WTC11 (cell line): Measurements from ENCODE around the gene KCNK3. TPM values are rescaled to one million over a fixed set of nuclear protein-coding genes. Genes with fewer than 3 reads are reported as not detected.

Experiments used
- ATAC-seq: fragments of 200-7000 bp; cut with Tn5 transposase; 2 replicates; pipeline ENCODE4 v1.10.0; 2021; ENCODE audit warnings: mild to moderate bottlenecking, moderate library complexity
- CTCF ChIA-PET: fragments of 300-600 bp; sonication (Branson Sonifier 250); formaldehyde crosslinking; loops from one replicate; lab custom pipeline; 2021; ENCODE audit warnings: antibody characterized with exemption; lab: Charles Lee
- POLR2A ChIA-PET: fragments of 350-600 bp; sonication (Branson Sonifier 250); formaldehyde crosslinking; loops from one replicate; lab custom pipeline; 2021; ENCODE audit warnings: antibody characterized with exemption; lab: Charles Lee
- DNase-seq: peaks from one replicate; pipeline ENCODE4 v3.0.0; 2021; ENCODE audit warnings: low spot score
- H3K27ac Mint-ChIP-seq: 2 replicates; pipeline ENCODE4 v1.8.0; 2021; ENCODE audit warnings: mixed read lengths
- H3K27me3 Mint-ChIP-seq: 2 replicates; pipeline ENCODE4 v1.8.0; 2021; ENCODE audit warnings: low read depth, mild to moderate bottlenecking, moderate library complexity, mixed read lengths
- H3K36me3 Mint-ChIP-seq: 2 replicates; pipeline ENCODE4 v1.8.0; 2021; ENCODE audit warnings: mixed read lengths
- H3K4me1 Mint-ChIP-seq: 2 replicates; pipeline ENCODE4 v1.8.0; 2022; ENCODE audit warnings: mixed read lengths
- H3K4me3 Mint-ChIP-seq: 2 replicates; pipeline ENCODE4 v1.8.0; 2021; ENCODE audit warnings: mild to moderate bottlenecking, moderate library complexity, mixed read lengths
- H3K9me3 Mint-ChIP-seq: 2 replicates; pipeline ENCODE4 v1.8.0; 2021; ENCODE audit warnings: mixed read lengths
- CREM ChIP-seq: sonication (generic); formaldehyde crosslinking; IDR thresholded peaks from 2 replicates; pipeline ENCODE4 v1.8.1; 2022; ENCODE audit warnings: mild to moderate bottlenecking, missing genetic modification reagents, moderate library complexity
- ELF4 ChIP-seq: sonication (generic); formaldehyde crosslinking; IDR thresholded peaks from 2 replicates; pipeline ENCODE4 v1.8.1; 2022; ENCODE audit warnings: low read depth, mild to moderate bottlenecking, moderate library complexity, missing genetic modification reagents
- ETV6 ChIP-seq: sonication (generic); formaldehyde crosslinking; IDR thresholded peaks from 2 replicates; pipeline ENCODE4 v1.8.1; 2022; ENCODE audit warnings: mild to moderate bottlenecking, missing genetic modification reagents
- FOXJ3 ChIP-seq: sonication (generic); formaldehyde crosslinking; IDR thresholded peaks from 2 replicates; pipeline ENCODE4 v1.9.0; 2021; ENCODE audit warnings: missing genetic modification reagents, mild to moderate bottlenecking, borderline replicate concordance
- GTF2I ChIP-seq: fragments of 250-450 bp; sonication (Bioruptor Pico); conservative IDR thresholded peaks from 2 replicates; pipeline ENCODE4 v1.4.0; 2021; ENCODE audit warnings: mild to moderate bottlenecking
- IRF2 ChIP-seq: sonication (generic); formaldehyde crosslinking; IDR thresholded peaks from 2 replicates; pipeline ENCODE4 v1.8.0; 2022; ENCODE audit warnings: low read depth, missing genetic modification reagents, borderline replicate concordance
- MYBL2 ChIP-seq: sonication (generic); formaldehyde crosslinking; IDR thresholded peaks from 2 replicates; pipeline ENCODE4 v1.8.1; 2023; ENCODE audit warnings: mild to moderate bottlenecking, moderate library complexity, missing genetic modification reagents
- TCF7 ChIP-seq: sonication (generic); formaldehyde crosslinking; IDR thresholded peaks from 2 replicates; pipeline ENCODE4 v1.8.0; 2022; ENCODE audit warnings: mild to moderate bottlenecking, low read depth, missing genetic modification reagents, moderate library complexity
- TEAD1 ChIP-seq: sonication (generic); formaldehyde crosslinking; IDR thresholded peaks from 2 replicates; pipeline ENCODE4 v1.8.0; 2022; ENCODE audit warnings: mild to moderate bottlenecking, missing genetic modification reagents
- USF1 ChIP-seq: sonication (generic); formaldehyde crosslinking; IDR thresholded peaks from 2 replicates; pipeline ENCODE4 v1.8.0; 2022; ENCODE audit warnings: mild to moderate bottlenecking, missing genetic modification reagents
- USF2 ChIP-seq: sonication (generic); formaldehyde crosslinking; IDR thresholded peaks from 2 replicates; pipeline ENCODE4 v1.8.1; 2023; ENCODE audit warnings: mild to moderate bottlenecking, missing genetic modification reagents, moderate library complexity
- ZNF121 ChIP-seq: sonication (generic); formaldehyde crosslinking; IDR thresholded peaks from 2 replicates; pipeline ENCODE4 v1.8.0; 2023; ENCODE audit warnings: missing genetic modification reagents
- ZNF232 ChIP-seq: sonication (generic); formaldehyde crosslinking; IDR thresholded peaks from 2 replicates; pipeline ENCODE4 v1.8.0; 2022; ENCODE audit warnings: mild to moderate bottlenecking, missing genetic modification reagents
- ZNF263 ChIP-seq: sonication (generic); formaldehyde crosslinking; IDR thresholded peaks from 2 replicates; pipeline ENCODE4 v1.8.1; 2022; ENCODE audit warnings: low read depth, mild to moderate bottlenecking, moderate library complexity, missing genetic modification reagents
- ZNF416 ChIP-seq: fragments of 250-450 bp; sonication (Bioruptor Pico); IDR thresholded peaks from 2 replicates; pipeline ENCODE4 v1.9.0; 2021; ENCODE audit warnings: mild to moderate bottlenecking, inconsistent platforms
- ZNF671 ChIP-seq: fragments of 250-450 bp; sonication (Bioruptor Pico); IDR thresholded peaks from 2 replicates; pipeline ENCODE4 v1.8.0; 2021; ENCODE audit warnings: mild to moderate bottlenecking
- total RNA-seq: library from RNA; stranded (reverse); gene quantifications from 3 replicates; pipeline ENCODE4 v1.2.3, GENCODE V29; 2021
- TF ChIP-seq, protein P1 (sequence below): sonication (generic); formaldehyde crosslinking; IDR thresholded peaks from 2 replicates; pipeline ENCODE4 v1.8.1; 2023; ENCODE audit warnings: mild to moderate bottlenecking, missing genetic modification reagents
- TF ChIP-seq, protein P2 (sequence below): sonication (generic); formaldehyde crosslinking; IDR thresholded peaks from 2 replicates; pipeline ENCODE4 v1.8.0; 2023; ENCODE audit warnings: mild to moderate bottlenecking, missing genetic modification reagents
- TF ChIP-seq, protein P3 (sequence below): sonication (generic); formaldehyde crosslinking; IDR thresholded peaks from 2 replicates; pipeline ENCODE4 v1.8.1; 2023; ENCODE audit warnings: mild to moderate bottlenecking, missing genetic modification reagents, moderate library complexity

KCNK3 gene
- total RNA-seq, 1 experiment from 2014 or later: 0.22 TPM

DNA sequence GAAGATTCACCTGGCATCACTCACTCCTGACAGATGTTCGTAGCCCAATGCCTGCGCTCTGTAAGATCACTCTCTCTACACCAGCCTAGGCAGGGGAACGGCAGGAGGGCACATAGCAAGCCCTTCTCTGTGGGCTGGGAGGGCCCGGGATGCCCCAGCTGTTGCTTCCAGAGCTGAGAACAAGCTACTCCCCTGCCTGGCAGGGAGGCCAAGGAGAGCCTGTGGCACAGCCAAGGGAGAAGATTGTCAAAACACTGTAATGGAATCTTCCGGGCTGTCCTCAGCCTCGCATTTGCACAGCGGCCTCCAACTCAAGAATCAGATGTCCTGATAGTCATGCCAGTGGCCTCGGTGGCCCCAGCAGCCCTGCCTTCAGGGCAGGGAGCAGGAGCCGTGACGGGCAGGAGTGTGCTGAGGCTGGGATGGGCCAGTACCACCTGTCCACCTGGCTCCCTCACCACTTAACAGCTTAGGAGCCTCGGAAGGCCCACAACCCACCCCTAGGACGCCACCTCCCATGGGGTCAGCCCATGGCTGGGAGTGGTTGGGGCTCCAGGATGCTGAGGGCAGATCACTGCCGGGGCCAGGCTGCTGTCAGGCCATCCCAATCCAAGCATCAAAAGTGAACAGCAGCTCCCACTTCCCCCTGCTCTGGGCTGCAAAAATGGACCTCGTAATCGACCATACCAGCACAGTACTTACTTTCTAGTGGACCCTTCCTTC, 49.7 kb downstream of the KCNK3 start:
- DNase-seq (no peak), ATAC-seq (no peak)
- Mint-ChIP-seq H3K36me3 (no peaks in the 10 kb centered on the region), H3K4me3 (no peak overlapping the region), H3K27ac (no peak overlapping the region), H3K9me3 (no peaks in the 10 kb centered on the region), H3K27me3 (peaks cover 14% of the 10 kb centered on the region), H3K4me1 (no peaks in the 10 kb centered on the region)
- no peak for TF ChIP-seq MYBL2 (CRISPR knock-in tag)
- no peak for TF ChIP-seq CREM (CRISPR knock-in tag)
- no peak for TF ChIP-seq ZNF416 (CRISPR knock-in tag)
- TF ChIP-seq, protein P1, sequence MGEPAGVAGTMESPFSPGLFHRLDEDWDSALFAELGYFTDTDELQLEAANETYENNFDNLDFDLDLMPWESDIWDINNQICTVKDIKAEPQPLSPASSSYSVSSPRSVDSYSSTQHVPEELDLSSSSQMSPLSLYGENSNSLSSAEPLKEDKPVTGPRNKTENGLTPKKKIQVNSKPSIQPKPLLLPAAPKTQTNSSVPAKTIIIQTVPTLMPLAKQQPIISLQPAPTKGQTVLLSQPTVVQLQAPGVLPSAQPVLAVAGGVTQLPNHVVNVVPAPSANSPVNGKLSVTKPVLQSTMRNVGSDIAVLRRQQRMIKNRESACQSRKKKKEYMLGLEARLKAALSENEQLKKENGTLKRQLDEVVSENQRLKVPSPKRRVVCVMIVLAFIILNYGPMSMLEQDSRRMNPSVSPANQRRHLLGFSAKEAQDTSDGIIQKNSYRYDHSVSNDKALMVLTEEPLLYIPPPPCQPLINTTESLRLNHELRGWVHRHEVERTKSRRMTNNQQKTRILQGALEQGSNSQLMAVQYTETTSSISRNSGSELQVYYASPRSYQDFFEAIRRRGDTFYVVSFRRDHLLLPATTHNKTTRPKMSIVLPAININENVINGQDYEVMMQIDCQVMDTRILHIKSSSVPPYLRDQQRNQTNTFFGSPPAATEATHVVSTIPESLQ (CRISPR knock-in tag): no peak
- TF ChIP-seq GTF2I (CRISPR knock-in tag): no peak
- TF ChIP-seq, protein P2, sequence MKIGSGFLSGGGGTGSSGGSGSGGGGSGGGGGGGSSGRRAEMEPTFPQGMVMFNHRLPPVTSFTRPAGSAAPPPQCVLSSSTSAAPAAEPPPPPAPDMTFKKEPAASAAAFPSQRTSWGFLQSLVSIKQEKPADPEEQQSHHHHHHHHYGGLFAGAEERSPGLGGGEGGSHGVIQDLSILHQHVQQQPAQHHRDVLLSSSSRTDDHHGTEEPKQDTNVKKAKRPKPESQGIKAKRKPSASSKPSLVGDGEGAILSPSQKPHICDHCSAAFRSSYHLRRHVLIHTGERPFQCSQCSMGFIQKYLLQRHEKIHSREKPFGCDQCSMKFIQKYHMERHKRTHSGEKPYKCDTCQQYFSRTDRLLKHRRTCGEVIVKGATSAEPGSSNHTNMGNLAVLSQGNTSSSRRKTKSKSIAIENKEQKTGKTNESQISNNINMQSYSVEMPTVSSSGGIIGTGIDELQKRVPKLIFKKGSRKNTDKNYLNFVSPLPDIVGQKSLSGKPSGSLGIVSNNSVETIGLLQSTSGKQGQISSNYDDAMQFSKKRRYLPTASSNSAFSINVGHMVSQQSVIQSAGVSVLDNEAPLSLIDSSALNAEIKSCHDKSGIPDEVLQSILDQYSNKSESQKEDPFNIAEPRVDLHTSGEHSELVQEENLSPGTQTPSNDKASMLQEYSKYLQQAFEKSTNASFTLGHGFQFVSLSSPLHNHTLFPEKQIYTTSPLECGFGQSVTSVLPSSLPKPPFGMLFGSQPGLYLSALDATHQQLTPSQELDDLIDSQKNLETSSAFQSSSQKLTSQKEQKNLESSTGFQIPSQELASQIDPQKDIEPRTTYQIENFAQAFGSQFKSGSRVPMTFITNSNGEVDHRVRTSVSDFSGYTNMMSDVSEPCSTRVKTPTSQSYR: no peak
- no peak for TF ChIP-seq USF1
- no peak for TF ChIP-seq TCF7 (CRISPR knock-in tag)
- TF ChIP-seq TEAD1 (CRISPR knock-in tag): no peak
- no peak for TF ChIP-seq ZNF121 (CRISPR knock-in tag)
- TF ChIP-seq ELF4 (CRISPR knock-in tag): no peak
- no peak for TF ChIP-seq ZNF671
- no peak for TF ChIP-seq IRF2 (CRISPR knock-in tag)
- TF ChIP-seq FOXJ3 (CRISPR knock-in tag): no peak
- no peak for TF ChIP-seq ETV6 (CRISPR knock-in tag)
- TF ChIP-seq, protein P3, sequence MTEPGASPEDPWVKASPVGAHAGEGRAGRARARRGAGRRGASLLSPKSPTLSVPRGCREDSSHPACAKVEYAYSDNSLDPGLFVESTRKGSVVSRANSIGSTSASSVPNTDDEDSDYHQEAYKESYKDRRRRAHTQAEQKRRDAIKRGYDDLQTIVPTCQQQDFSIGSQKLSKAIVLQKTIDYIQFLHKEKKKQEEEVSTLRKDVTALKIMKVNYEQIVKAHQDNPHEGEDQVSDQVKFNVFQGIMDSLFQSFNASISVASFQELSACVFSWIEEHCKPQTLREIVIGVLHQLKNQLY (CRISPR knock-in tag): no peak
- no peak for TF ChIP-seq USF2 (CRISPR knock-in tag)
- TF ChIP-seq ZNF263 (CRISPR knock-in tag): no peak
- ChIA-PET POLR2A (no interaction called here), CTCF (interaction anchor here (0.6 to 7.5 kb wide), 7 partner anchors 11 to 231 kb away, joined by 3 to 83 read pairs (median 4); no protein-coding TSS in a partner anchor)

DNA sequence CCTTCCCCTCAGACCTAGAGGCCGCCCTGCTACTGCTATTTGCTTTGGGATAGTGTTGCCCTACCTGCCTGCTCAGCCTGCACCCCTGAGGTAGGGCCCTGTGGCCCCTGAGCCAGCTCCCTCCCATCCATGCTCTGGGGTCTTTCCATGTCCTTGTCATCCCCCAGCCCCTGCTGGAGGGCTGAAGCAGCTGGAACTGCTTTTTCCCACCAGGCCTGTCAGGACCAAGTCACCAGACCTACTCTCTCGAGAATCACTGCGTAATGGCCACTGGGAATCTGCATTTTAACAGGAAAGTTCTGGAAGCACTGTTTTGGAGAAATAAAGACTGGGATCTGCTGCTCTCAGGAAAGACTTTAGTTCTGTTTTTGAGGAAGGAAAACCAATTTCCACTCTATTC, 51.3 kb downstream of the KCNK3 start:
- Mint-ChIP-seq H3K9me3 (no peaks in the 10 kb centered on the region), H3K4me1 (no peaks in the 10 kb centered on the region), H3K4me3 (no peak overlapping the region), H3K27ac (no peak overlapping the region), H3K27me3 (peaks cover 30% of the 10 kb centered on the region), H3K36me3 (no peaks in the 10 kb centered on the region)
- DNase-seq (no peak), ATAC-seq (no peak)
- CTCF ChIA-PET: interaction anchor here (1.4 to 7.5 kb wide), 8 partner anchors 13 to 199 kb away, joined by 3 to 83 read pairs (median 10); partner anchors contain the start of gene KCNK3
- TF ChIP-seq, protein P3 (CRISPR knock-in tag): no peak
- no peak for TF ChIP-seq ZNF232 (CRISPR knock-in tag)
- POLR2A ChIA-PET: no interaction called here
